Measurements from ENCODE around the gene PRG3. TPM values are rescaled to one million over a fixed set of nuclear protein-coding genes. Genes with fewer than 3 reads are reported as not detected.

PRG3 gene
- total RNA-seq, 2 donors from 2014 or later: not detected

DNA sequence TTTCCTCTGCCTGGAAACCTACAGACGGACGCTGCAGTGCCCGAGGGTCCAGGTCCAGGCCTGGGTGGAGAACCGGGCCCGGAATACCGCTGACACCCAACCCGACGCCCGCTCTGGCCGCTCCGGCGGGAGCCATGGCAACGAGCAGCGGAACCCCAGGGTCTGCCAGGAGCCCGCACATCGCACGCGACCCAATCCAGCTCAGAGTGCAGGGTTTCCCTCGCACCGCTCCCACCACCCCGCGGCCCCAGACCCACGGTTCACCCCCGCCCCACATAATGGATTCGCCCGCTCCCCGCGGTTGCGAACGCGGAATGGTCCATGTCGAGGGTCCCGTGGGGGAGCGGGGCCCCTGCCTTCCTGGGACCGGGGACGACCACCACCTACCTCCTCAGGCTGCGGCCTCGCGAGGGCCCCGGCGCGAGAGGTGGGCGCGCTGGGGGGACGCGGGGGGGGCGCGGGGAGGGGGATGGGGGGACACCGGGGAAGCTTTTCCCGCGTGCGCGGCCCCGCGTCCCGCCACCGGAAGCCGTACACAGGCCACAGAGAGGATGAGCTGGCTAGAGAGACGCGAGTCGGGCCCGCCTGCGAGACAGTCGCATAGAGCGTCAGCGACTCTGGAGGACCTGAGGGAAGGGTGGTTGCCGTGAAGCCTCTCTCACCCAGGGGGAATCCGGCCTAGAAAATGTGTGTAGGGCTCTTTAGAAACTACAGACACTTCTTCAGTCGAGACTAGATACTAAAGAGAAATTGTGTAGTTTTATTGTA is 45.4 kb downstream of the PRG3 start, which contains the start of gene SSRP1:
TSS of gene SSRP1 (minus strand) at position 550 of the 768 bp plus-strand sequence. CDS start 771 bp downstream, outside the sequence.
- Histone ChIP-seq H3K27ac (peak within 1 kb of the TSS; percentile 70 to 87 (median 80)), H3K4me1 (peaks cover 19% of the 10 kb centered on the region), H3K4me3 (peak within 1 kb of the TSS; percentile 79), H3K27me3 (no peaks in the 10 kb centered on the region), H3K36me3 (replicated peaks in 1 of 2; ENCODE audit: insufficient read depth in 1 of 2, low read depth in 2 of 2) (peaks cover 0 to 12% of the 10 kb centered on the region in 2 donors), H3K9me3 (no peaks in the 10 kb centered on the region)
- TF ChIP-seq, protein P1, sequence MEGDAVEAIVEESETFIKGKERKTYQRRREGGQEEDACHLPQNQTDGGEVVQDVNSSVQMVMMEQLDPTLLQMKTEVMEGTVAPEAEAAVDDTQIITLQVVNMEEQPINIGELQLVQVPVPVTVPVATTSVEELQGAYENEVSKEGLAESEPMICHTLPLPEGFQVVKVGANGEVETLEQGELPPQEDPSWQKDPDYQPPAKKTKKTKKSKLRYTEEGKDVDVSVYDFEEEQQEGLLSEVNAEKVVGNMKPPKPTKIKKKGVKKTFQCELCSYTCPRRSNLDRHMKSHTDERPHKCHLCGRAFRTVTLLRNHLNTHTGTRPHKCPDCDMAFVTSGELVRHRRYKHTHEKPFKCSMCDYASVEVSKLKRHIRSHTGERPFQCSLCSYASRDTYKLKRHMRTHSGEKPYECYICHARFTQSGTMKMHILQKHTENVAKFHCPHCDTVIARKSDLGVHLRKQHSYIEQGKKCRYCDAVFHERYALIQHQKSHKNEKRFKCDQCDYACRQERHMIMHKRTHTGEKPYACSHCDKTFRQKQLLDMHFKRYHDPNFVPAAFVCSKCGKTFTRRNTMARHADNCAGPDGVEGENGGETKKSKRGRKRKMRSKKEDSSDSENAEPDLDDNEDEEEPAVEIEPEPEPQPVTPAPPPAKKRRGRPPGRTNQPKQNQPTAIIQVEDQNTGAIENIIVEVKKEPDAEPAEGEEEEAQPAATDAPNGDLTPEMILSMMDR (IDR thresholded peaks at IDR 0.05): peak in 1 of 7 experiments; percentile 12
- peak; percentile 10 to 77 (median 73) for TF ChIP-seq POLR2A (IDR thresholded peaks at IDR 0.05)
- peak; percentile 97 for ATAC-seq
- 0% methylated on average over 8 to 67 of the region's 69 CpGs for WGBS, 2 donors
- DNase-seq: peak; percentile 85 to 91 (median 88)
- intact Hi-C loops (cut with DNase I): no loop called here

DNA sequence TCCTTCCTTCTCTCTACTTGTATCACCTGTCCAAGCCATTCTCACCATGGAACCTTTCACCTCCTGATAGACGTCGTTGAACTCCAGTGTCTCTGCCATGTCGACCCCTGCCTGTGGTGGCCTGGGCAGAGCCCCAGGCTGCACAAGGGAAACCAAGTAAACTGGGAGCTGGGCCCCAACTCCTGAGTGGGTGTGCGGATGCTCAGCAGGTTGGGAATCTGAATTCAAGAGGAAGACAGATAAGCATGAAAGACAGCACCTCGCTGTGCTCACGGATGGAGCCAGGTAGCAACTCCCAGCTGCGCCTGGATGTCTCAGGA is 46.0 kb downstream of the PRG3 start:
- Histone ChIP-seq H3K27ac (peak overlapping the region; percentile 70 to 87 (median 80)), H3K27me3 (no peaks in the 10 kb centered on the region), H3K36me3 (replicated peaks in 1 of 2; ENCODE audit: insufficient read depth in 1 of 2, low read depth in 2 of 2) (peaks cover 0 to 17% of the 10 kb centered on the region in 2 donors), H3K4me3 (peak overlapping the region; percentile 79), H3K4me1 (peaks cover 19% of the 10 kb centered on the region), H3K9me3 (no peaks in the 10 kb centered on the region)
- intact Hi-C loops (cut with DNase I): no loop called here
- WGBS, 2 donors: 2 to 5% methylated on average over 7 of the region's 7 CpGs
- ATAC-seq: no peak
- TF ChIP-seq, protein P1 (IDR thresholded peaks at IDR 0.05): no peak
- peak in 1 of 3 donors; percentile 4 for TF ChIP-seq POLR2A (IDR thresholded peaks at IDR 0.05)
- DNase-seq: no peak

DNA sequence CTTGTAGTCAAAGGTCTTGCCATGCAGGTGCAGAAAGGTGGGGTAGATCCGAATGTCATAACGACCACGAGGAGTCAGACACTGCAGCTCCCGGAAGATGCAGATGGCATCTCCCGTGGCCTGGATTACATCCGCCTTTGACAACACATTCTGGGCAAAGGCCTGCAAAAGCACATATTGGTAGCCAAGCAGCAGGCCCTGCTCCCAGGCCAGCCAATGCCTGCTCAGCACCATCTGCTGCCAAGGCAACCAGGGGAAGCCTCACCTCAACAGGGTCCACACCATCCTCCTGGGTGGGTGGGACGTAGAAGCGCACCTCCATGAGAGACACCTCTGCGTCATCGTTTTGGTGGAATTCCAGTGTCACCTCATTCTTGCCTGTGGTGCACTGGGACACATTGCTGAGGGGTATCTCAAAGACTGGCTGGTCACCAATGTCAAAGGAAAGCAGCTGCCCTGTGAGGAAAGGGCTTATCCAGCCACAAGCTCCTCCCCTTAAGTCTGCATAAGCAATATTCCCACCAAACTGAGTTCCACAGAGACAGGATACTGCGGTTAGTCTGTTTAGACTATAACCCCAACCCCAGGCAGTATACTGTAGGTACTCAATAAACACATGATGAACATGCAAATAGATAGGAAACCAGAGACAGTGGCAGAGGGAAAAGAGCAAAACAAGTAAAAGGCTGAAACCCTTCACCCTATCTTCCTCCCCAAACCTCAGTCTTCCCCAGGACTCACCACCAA is 48.1 kb downstream of the PRG3 start:
- Histone ChIP-seq H3K4me1 (peaks cover 19% of the 10 kb centered on the region), H3K27me3 (no peaks in the 10 kb centered on the region), H3K36me3 (replicated peaks in 1 of 2; ENCODE audit: insufficient read depth in 1 of 2, low read depth in 2 of 2) (peaks cover 0 to 29% of the 10 kb centered on the region in 2 donors), H3K9me3 (no peaks in the 10 kb centered on the region), H3K27ac (no peak overlapping the region), H3K4me3 (no peak overlapping the region)
- TF ChIP-seq POLR2A (IDR thresholded peaks at IDR 0.05): no peak
- TF ChIP-seq, protein P1 (IDR thresholded peaks at IDR 0.05): no peak
- DNase-seq (no peak), ATAC-seq (no peak)
- intact Hi-C loops (cut with DNase I): no loop called here
- WGBS, 2 donors: 87 to 90% methylated on average over 9 to 11 of the region's 11 CpGs

DNA sequence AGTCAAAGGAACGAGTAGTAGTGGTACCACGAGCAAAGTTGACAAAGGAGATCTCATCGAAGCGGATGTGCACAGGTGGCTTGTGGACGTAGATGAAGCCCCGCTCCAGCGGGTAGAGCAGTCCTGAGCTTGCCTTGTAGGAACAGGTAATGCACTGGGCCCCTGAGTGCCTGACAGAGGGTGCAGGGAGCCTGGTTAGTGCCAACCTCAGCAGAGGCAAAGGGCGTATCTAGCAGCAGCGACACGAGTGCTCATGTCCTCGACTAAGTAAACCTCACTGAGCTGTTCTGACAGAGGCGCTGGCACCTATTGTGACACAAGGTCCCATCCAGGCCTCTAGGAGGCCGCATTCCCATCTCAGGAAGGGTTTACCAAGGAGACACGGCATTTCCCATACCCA is 49.2 kb downstream of the PRG3 start:
- Histone ChIP-seq H3K4me1 (peaks cover 19% of the 10 kb centered on the region), H3K27me3 (no peaks in the 10 kb centered on the region), H3K4me3 (no peak overlapping the region), H3K9me3 (no peaks in the 10 kb centered on the region), H3K36me3 (replicated peaks in 1 of 2; ENCODE audit: insufficient read depth in 1 of 2, low read depth in 2 of 2) (peaks cover 0 to 35% of the 10 kb centered on the region in 2 donors), H3K27ac (no peak overlapping the region)
- ATAC-seq: no peak
- DNase-seq: no peak
- intact Hi-C loops (cut with DNase I): no loop called here
- 86 to 95% methylated on average over 9 to 14 of the region's 14 CpGs for WGBS, 2 donors
- TF ChIP-seq, protein P1 (IDR thresholded peaks at IDR 0.05): no peak
- TF ChIP-seq POLR2A (IDR thresholded peaks at IDR 0.05): no peak
